Fibroblast of lung (primary cell): ENCODE data around the gene HIVEP3. TPM values are rescaled to one million over a fixed set of nuclear protein-coding genes. Genes with fewer than 3 reads are reported as not detected.

Source experiments
- DNase-seq, 2 donors: peaks; one replicate each; pipeline versions ENCODE4 v3.0.0 to v3.0.0-alpha.2; 2010; ENCODE audit warnings: low read depth in 2 of 2
- H2AFZ ChIP-seq: 2 replicates; pipeline ENCODE4 v1.5.1; 2012; ENCODE audit warnings: low read length, control low read depth, inconsistent platforms
- H3K27ac ChIP-seq: 2 replicates; pipeline ENCODE4 v1.5.1; 2011; ENCODE audit warnings: low read length, control low read depth; ENCODE audit not compliant: insufficient read depth
- H3K27me3 ChIP-seq: 2 replicates; pipeline ENCODE4 v1.5.1; 2011; ENCODE audit warnings: mild to moderate bottlenecking, low read length; ENCODE audit not compliant: control insufficient read depth, insufficient read depth
- H3K36me3 ChIP-seq: 2 replicates; pipeline ENCODE4 v1.5.1; 2011; ENCODE audit warnings: low read length; ENCODE audit not compliant: control insufficient read depth, insufficient read depth
- H3K4me1 ChIP-seq: 2 replicates; pipeline ENCODE4 v1.5.1; 2011; ENCODE audit warnings: low read length; ENCODE audit not compliant: control insufficient read depth, insufficient read depth; ENCODE audit errors: extremely low read depth
- H3K4me2 ChIP-seq: 2 replicates; pipeline ENCODE4 v1.5.1; 2011; ENCODE audit warnings: low read length, control low read depth; ENCODE audit not compliant: insufficient read depth; ENCODE audit errors: extremely low read depth
- H3K4me3 ChIP-seq, 4 experiments: fragments of 200-600 bp in 1 of 4; sonication (generic) in 1 of 4; replicated peaks in 1 of 4; 2 replicates each; pipeline ENCODE4 v1.5.1; 2011 to 2016; ENCODE audit warnings: low read length in 4 of 4, low read depth in 3 of 4, mild to moderate bottlenecking in 3 of 4, control low read depth in 2 of 4, inconsistent platforms in 1 of 4, mixed read lengths in 1 of 4; ENCODE audit not compliant: insufficient read depth in 1 of 4; ENCODE audit errors: control extremely low read depth in 1 of 4
- H3K79me2 ChIP-seq: 2 replicates; pipeline ENCODE4 v1.5.1; 2012; ENCODE audit warnings: mild to moderate bottlenecking, low read length, inconsistent platforms; ENCODE audit not compliant: control insufficient read depth, insufficient read depth
- H3K9ac ChIP-seq: 2 replicates; pipeline ENCODE4 v1.5.1; 2011; ENCODE audit warnings: mild to moderate bottlenecking, low read length, control low read depth; ENCODE audit not compliant: insufficient read depth
- H3K9me3 ChIP-seq: 2 replicates; pipeline ENCODE4 v1.5.1; 2012; ENCODE audit warnings: low read depth, low read length; ENCODE audit not compliant: control insufficient read depth, insufficient read depth
- H4K20me1 ChIP-seq: 2 replicates; pipeline ENCODE4 v1.5.1; 2011; ENCODE audit warnings: low read length; ENCODE audit not compliant: control insufficient read depth, insufficient read depth; ENCODE audit errors: extremely low read depth
- EZH2 ChIP-seq: IDR thresholded peaks from 2 replicates; pipeline ENCODE4 v1.5.1; 2012; ENCODE audit warnings: low read length, control low read depth, mild to moderate bottlenecking; ENCODE audit errors: missing control alignments
- polyA plus RNA-seq, 2 donors: library from polyadenylated mRNA; depleted of rRNA in 1 of 2; stranded (reverse) in 1 of 2; unstranded in 1 of 2; fragments of >200 nt; gene quantifications; 2 replicates each; pipeline ENCODE4 v1.2.1, GENCODE V29; 2011 to 2012; ENCODE audit warnings: missing spikeins in 1 of 2
- total RNA-seq: library from RNA; depleted of rRNA; stranded (reverse); fragments of >200 nt; gene quantifications from 2 replicates; pipeline ENCODE4 v1.2.1, GENCODE V29; 2014
- TF ChIP-seq, protein P1 (sequence below), 2 donors: IDR thresholded peaks in 1 of 2; conservative IDR thresholded peaks in 1 of 2; 1 replicate in 1 of 2; 2 replicates in 1 of 2; pipeline ENCODE4 v1.5.1; 2011 to 2012; ENCODE audit warnings: low read length in 2 of 2, control low read depth in 1 of 2, inconsistent platforms in 1 of 2, low read depth in 1 of 2, mild to moderate bottlenecking in 1 of 2

The HIVEP3 gene
- total and polyA plus RNA-seq, 2 donors (not counting 1 experiment from before 2014, with no cell fraction given) = 0.83 to 3.2 TPM

- H3K4me2 ChIP-seq = no peak overlapping the region
Measured at GRCh38 chr1:41799205-41799604, 119.5 kb downstream of the HIVEP3 start.

GRCh38 chr1:41795205-41795762 lies 123.4 kb downstream of the HIVEP3 start:
- H3K9ac ChIP-seq = no peak overlapping the region
- no peak overlapping the region for H3K4me3 ChIP-seq
- H3K27ac ChIP-seq = no peak overlapping the region
- no peaks in the 10 kb centered on the region for H3K27me3 ChIP-seq
- no peak overlapping the region for H2AFZ ChIP-seq
- no peaks in the 10 kb centered on the region for H3K79me2 ChIP-seq
- DNase-seq = peak; percentile 60 to 79
- no peak overlapping the region for H3K4me2 ChIP-seq
- no peak for TF ChIP-seq EZH2
- TF ChIP-seq, protein P1, sequence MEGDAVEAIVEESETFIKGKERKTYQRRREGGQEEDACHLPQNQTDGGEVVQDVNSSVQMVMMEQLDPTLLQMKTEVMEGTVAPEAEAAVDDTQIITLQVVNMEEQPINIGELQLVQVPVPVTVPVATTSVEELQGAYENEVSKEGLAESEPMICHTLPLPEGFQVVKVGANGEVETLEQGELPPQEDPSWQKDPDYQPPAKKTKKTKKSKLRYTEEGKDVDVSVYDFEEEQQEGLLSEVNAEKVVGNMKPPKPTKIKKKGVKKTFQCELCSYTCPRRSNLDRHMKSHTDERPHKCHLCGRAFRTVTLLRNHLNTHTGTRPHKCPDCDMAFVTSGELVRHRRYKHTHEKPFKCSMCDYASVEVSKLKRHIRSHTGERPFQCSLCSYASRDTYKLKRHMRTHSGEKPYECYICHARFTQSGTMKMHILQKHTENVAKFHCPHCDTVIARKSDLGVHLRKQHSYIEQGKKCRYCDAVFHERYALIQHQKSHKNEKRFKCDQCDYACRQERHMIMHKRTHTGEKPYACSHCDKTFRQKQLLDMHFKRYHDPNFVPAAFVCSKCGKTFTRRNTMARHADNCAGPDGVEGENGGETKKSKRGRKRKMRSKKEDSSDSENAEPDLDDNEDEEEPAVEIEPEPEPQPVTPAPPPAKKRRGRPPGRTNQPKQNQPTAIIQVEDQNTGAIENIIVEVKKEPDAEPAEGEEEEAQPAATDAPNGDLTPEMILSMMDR (conservative IDR thresholded peaks at IDR 0.05 in 1 of 2, IDR thresholded peaks at IDR 0.05 in 1 of 2; ENCODE audit: low read depth in 1 of 2, low read length in 2 of 2) = peak; percentile 46 to 66
- no peaks in the 10 kb centered on the region for H3K9me3 ChIP-seq
- no peaks in the 10 kb centered on the region for H4K20me1 ChIP-seq
- no peaks in the 10 kb centered on the region for H3K36me3 ChIP-seq
- no peaks in the 10 kb centered on the region for H3K4me1 ChIP-seq

More at GRCh38 chr1:41799205-41799604, 119.5 kb downstream of the HIVEP3 start:
- no peaks in the 10 kb centered on the region for H3K9me3 ChIP-seq
- no peak for DNase-seq
- H3K27me3 ChIP-seq = no peaks in the 10 kb centered on the region
- H3K36me3 ChIP-seq = no peaks in the 10 kb centered on the region
- no peaks in the 10 kb centered on the region for H4K20me1 ChIP-seq
- TF ChIP-seq, protein P1 (conservative IDR thresholded peaks at IDR 0.05 in 1 of 2, IDR thresholded peaks at IDR 0.05 in 1 of 2; ENCODE audit: low read depth in 1 of 2, low read length in 2 of 2) = no peak
- H3K4me1 ChIP-seq = no peaks in the 10 kb centered on the region
- no peaks in the 10 kb centered on the region for H3K79me2 ChIP-seq
- H2AFZ ChIP-seq = no peak overlapping the region
- H3K4me3 ChIP-seq = no peak overlapping the region
- H3K27ac ChIP-seq = no peak overlapping the region
- H3K9ac ChIP-seq = no peak overlapping the region

- no peak overlapping the region for H3K27ac ChIP-seq
- H4K20me1 ChIP-seq = no peaks in the 10 kb centered on the region
- no peaks in the 10 kb centered on the region for H3K27me3 ChIP-seq
- H3K4me3 ChIP-seq = no peak overlapping the region
- H3K9me3 ChIP-seq = no peaks in the 10 kb centered on the region
- H3K4me1 ChIP-seq = no peaks in the 10 kb centered on the region
- no peak overlapping the region for H3K4me2 ChIP-seq
- H2AFZ ChIP-seq = no peak overlapping the region
- DNase-seq = no peak
- H3K9ac ChIP-seq = no peak overlapping the region
- H3K36me3 ChIP-seq = no peaks in the 10 kb centered on the region
- H3K79me2 ChIP-seq = no peaks in the 10 kb centered on the region
- TF ChIP-seq EZH2 = no peak
- TF ChIP-seq, protein P1 (conservative IDR thresholded peaks at IDR 0.05 in 1 of 2, IDR thresholded peaks at IDR 0.05 in 1 of 2; ENCODE audit: low read depth in 1 of 2, low read length in 2 of 2) = no peak
Measured at GRCh38 chr1:41794031-41794430, 124.7 kb downstream of the HIVEP3 start.
